ENCODE results near the gene SSBP4. TPM values are rescaled to one million over a fixed set of nuclear protein-coding genes. Genes with fewer than 3 reads are reported as not detected.

Gene SSBP4
- total RNA-seq, 1 experiment from 2014 or later = 51.2 TPM

GRCh38 chr19:18473003-18473705 lies 54.0 kb downstream of the SSBP4 start:
- TF ChIP-seq ATF6 (CRISPR knock-in tag; IDR thresholded peaks at IDR 0.05) (no peak), JUN (CRISPR knock-in tag; IDR thresholded peaks at IDR 0.05) (no peak), E2F5 (CRISPR knock-in tag; IDR thresholded peaks at IDR 0.05) (no peak), ZNF232 (CRISPR knock-in tag; IDR thresholded peaks at IDR 0.05) (no peak), ELF4 (CRISPR knock-in tag; IDR thresholded peaks at IDR 0.05; ENCODE audit: low read depth) (no peak), FOXP4 (CRISPR knock-in tag; IDR thresholded peaks at IDR 0.05) (no peak), KAT7 (CRISPR knock-in tag; IDR thresholded peaks at IDR 0.05; ENCODE audit: borderline replicate concordance) (no peak), ZNF219 (CRISPR knock-in tag; IDR thresholded peaks at IDR 0.05; ENCODE audit: borderline replicate concordance) (no peak), SP1 (CRISPR knock-in tag; conservative IDR thresholded peaks at IDR 0.05) (no peak), EMX1 (CRISPR knock-in tag; IDR thresholded peaks at IDR 0.05) (no peak), NFE2L1 (CRISPR knock-in tag; IDR thresholded peaks at IDR 0.05) (no peak), RELA (CRISPR knock-in tag; IDR thresholded peaks at IDR 0.05; ENCODE audit: borderline replicate concordance) (no peak), ZNF396 (CRISPR knock-in tag; IDR thresholded peaks at IDR 0.05; ENCODE audit: borderline replicate concordance) (no peak), NR2C2 (CRISPR knock-in tag; IDR thresholded peaks at IDR 0.05) (no peak), ATF2 (CRISPR knock-in tag; IDR thresholded peaks at IDR 0.05; ENCODE audit: borderline replicate concordance, low read depth) (no peak), PRRX2 (CRISPR knock-in tag; IDR thresholded peaks at IDR 0.05) (no peak), E2F4 (CRISPR knock-in tag; IDR thresholded peaks at IDR 0.05; ENCODE audit: borderline replicate concordance, low read depth) (no peak), MAX (CRISPR knock-in tag; IDR thresholded peaks at IDR 0.05) (no peak), TEAD4 (CRISPR knock-in tag; IDR thresholded peaks at IDR 0.05) (no peak)
- ChIA-PET POLR2A (no interaction called here), CTCF (interaction anchor here (1.0 to 1.5 kb wide), 4 partner anchors 10 to 365 kb away, joined by 3 to 5 read pairs (median 4); no protein-coding TSS in a partner anchor)
- H3K4me1 Mint-ChIP-seq = peaks cover 30% of the 10 kb centered on the region
- DNase-seq (ENCODE audit: low spot score) = no peak
- H3K9me3 Mint-ChIP-seq = no peaks in the 10 kb centered on the region
- H3K4me3 Mint-ChIP-seq = no peak overlapping the region
- H3K27ac Mint-ChIP-seq = 0 out of 2 replicates have a peak overlapping the region, but pooled peaks have one; percentile 8
- no peak for ATAC-seq
- no peaks in the 10 kb centered on the region for H3K27me3 Mint-ChIP-seq (ENCODE audit: low read depth)
- no peaks in the 10 kb centered on the region for H3K36me3 Mint-ChIP-seq

Data from WTC11 (cell line).